ENCODE measurements around the gene NPL. TPM values are rescaled to one million over a fixed set of nuclear protein-coding genes. Genes with fewer than 3 reads are reported as not detected.

Gene NPL
- total and polyA plus RNA-seq, 9 of the 15 experiments (the other 6 are each of a cell fraction or from before 2014, with no cell fraction given): 9.9 to 22.3 (median 14.2) TPM

DNA sequence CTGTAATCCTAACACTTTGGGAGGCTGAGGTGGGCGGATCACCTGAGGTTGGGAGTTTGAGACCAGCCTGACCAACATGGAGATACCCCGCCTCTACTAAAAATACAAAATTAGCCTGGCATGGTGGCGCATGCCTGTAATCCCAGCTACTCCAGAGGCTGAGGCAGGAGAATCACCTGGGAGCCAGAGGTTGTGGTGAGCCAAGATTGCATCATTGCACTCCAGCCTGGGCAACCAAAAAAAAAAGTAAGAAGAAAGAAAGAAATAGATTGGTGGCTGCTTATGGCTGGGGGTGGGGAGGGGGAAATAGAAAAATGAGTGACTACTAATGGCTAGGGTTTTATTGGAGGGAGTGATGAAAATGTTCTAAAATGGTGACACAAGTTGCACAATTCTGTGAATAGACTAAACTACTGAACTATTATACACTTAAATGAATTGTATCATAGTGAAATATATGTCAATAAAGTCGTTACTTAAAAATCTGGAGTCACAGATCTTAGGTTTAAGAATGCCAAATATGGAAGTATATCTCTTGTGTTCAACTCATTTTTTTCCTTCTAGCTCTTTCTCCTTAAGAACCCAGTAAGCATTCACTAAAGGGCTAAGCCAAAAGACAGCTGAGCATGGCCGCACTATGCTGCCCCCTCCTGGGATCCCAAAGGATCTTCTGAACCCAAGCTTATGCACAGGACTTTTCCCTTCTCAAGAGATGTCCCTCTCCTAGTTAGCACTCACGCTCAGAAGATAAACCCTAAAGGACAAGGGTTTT lies 3.2 kb upstream of the NPL start (continued):
- TF ChIP-seq, protein P1, sequence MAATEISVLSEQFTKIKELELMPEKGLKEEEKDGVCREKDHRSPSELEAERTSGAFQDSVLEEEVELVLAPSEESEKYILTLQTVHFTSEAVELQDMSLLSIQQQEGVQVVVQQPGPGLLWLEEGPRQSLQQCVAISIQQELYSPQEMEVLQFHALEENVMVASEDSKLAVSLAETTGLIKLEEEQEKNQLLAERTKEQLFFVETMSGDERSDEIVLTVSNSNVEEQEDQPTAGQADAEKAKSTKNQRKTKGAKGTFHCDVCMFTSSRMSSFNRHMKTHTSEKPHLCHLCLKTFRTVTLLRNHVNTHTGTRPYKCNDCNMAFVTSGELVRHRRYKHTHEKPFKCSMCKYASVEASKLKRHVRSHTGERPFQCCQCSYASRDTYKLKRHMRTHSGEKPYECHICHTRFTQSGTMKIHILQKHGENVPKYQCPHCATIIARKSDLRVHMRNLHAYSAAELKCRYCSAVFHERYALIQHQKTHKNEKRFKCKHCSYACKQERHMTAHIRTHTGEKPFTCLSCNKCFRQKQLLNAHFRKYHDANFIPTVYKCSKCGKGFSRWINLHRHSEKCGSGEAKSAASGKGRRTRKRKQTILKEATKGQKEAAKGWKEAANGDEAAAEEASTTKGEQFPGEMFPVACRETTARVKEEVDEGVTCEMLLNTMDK (IDR thresholded peaks at IDR 0.05; ENCODE audit: borderline replicate concordance, insufficient read depth, low read depth, low read length, poor library complexity, severe bottlenecking): peak; percentile 47
- TF ChIP-seq AFF1 (IDR thresholded peaks at IDR 0.05; ENCODE audit: low read depth in 1 of 2, partially characterized antibody in 2 of 2) (no peak), DNMT1 (IDR thresholded peaks at IDR 0.05) (no peak), ATF3 (IDR thresholded peaks at IDR 0.05) (peak; percentile 90), ATF3 (CRISPR knock-in tag; conservative IDR thresholded peaks at IDR 0.05) (0 out of 2 replicates have a peak, but pooled peaks have one; percentile 29), BDP1 (IDR thresholded peaks at IDR 0.05; ENCODE audit: insufficient read depth, insufficient read length) (no peak), YY1 (IDR thresholded peaks at IDR 0.05; ENCODE audit: borderline replicate concordance in 1 of 3, control insufficient read depth in 1 of 3, extremely low read depth in 1 of 3, insufficient read depth in 3 of 3, insufficient read length in 1 of 3, insufficient replicate concordance in 2 of 3, low read depth in 1 of 3, low read length in 2 of 3) (peak in 1 of 3 experiments; percentile 35), ZNF583 (CRISPR knock-in tag; IDR thresholded peaks at IDR 0.05) (no peak), TFAP4 (CRISPR knock-in tag; IDR thresholded peaks at IDR 0.05; ENCODE audit: borderline replicate concordance) (peak; percentile 74), NR2C1 (IDR thresholded peaks at IDR 0.05) (0 out of 2 replicates have a peak, but pooled peaks have one; percentile 4), NR2C1 (tag; IDR thresholded peaks at IDR 0.05) (no peak)
- TF ChIP-seq, protein P2, sequence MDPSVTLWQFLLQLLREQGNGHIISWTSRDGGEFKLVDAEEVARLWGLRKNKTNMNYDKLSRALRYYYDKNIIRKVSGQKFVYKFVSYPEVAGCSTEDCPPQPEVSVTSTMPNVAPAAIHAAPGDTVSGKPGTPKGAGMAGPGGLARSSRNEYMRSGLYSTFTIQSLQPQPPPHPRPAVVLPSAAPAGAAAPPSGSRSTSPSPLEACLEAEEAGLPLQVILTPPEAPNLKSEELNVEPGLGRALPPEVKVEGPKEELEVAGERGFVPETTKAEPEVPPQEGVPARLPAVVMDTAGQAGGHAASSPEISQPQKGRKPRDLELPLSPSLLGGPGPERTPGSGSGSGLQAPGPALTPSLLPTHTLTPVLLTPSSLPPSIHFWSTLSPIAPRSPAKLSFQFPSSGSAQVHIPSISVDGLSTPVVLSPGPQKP (CRISPR knock-in tag; IDR thresholded peaks at IDR 0.05): no peak

Data from K562 (cell line).